Measurements from ENCODE around the gene UBE2Q1. TPM values are rescaled to one million over a fixed set of nuclear protein-coding genes. Genes with fewer than 3 reads are reported as not detected.

The UBE2Q1 gene
- total RNA-seq, 1 experiment from 2014 or later: 62.7 TPM

DNA sequence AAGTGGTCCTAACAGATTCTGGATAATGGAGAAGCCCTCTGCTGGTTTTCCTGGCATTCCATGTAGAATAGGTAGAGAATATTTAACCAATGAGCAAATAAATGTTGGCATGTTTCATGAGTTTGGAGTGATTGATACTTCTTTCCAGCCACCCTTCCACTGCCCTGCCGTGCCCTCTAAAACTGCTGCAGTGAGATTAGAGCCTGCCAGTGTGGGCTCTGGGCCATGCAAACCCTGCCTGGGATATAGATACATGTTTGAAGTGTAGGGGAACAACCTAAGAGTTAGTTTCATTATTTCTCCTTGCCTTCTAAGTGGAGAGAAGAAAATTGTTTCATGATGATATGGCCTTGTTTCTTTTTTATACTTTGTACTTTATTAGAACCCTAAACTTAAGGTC, 10.4 kb downstream of the UBE2Q1 start (continued):
- TF ChIP-seq, protein P1, sequence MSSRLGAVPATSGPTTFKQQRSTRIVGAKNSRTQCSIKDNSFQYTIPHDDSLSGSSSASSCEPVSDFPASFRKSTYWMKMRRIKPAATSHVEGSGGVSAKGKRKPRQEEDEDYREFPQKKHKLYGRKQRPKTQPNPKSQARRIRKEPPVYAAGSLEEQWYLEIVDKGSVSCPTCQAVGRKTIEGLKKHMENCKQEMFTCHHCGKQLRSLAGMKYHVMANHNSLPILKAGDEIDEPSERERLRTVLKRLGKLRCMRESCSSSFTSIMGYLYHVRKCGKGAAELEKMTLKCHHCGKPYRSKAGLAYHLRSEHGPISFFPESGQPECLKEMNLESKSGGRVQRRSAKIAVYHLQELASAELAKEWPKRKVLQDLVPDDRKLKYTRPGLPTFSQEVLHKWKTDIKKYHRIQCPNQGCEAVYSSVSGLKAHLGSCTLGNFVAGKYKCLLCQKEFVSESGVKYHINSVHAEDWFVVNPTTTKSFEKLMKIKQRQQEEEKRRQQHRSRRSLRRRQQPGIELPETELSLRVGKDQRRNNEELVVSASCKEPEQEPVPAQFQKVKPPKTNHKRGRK (CRISPR knock-in tag; IDR thresholded peaks at IDR 0.05; ENCODE audit: borderline replicate concordance): no peak
- no peak for TF ChIP-seq SMAD3 (CRISPR knock-in tag; IDR thresholded peaks at IDR 0.05; ENCODE audit: borderline replicate concordance)
- TF ChIP-seq, protein P2, sequence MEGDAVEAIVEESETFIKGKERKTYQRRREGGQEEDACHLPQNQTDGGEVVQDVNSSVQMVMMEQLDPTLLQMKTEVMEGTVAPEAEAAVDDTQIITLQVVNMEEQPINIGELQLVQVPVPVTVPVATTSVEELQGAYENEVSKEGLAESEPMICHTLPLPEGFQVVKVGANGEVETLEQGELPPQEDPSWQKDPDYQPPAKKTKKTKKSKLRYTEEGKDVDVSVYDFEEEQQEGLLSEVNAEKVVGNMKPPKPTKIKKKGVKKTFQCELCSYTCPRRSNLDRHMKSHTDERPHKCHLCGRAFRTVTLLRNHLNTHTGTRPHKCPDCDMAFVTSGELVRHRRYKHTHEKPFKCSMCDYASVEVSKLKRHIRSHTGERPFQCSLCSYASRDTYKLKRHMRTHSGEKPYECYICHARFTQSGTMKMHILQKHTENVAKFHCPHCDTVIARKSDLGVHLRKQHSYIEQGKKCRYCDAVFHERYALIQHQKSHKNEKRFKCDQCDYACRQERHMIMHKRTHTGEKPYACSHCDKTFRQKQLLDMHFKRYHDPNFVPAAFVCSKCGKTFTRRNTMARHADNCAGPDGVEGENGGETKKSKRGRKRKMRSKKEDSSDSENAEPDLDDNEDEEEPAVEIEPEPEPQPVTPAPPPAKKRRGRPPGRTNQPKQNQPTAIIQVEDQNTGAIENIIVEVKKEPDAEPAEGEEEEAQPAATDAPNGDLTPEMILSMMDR (IDR thresholded peaks at IDR 0.05): no peak
- TF ChIP-seq, protein P3, sequence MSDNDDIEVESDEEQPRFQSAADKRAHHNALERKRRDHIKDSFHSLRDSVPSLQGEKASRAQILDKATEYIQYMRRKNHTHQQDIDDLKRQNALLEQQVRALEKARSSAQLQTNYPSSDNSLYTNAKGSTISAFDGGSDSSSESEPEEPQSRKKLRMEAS (CRISPR knock-in tag; IDR thresholded peaks at IDR 0.05): no peak
- TF ChIP-seq GABPB1 (CRISPR knock-in tag; IDR thresholded peaks at IDR 0.05): no peak
- TF ChIP-seq ZNF317 (CRISPR knock-in tag; IDR thresholded peaks at IDR 0.05; ENCODE audit: borderline replicate concordance, low read depth): no peak
- TF ChIP-seq, protein P4, sequence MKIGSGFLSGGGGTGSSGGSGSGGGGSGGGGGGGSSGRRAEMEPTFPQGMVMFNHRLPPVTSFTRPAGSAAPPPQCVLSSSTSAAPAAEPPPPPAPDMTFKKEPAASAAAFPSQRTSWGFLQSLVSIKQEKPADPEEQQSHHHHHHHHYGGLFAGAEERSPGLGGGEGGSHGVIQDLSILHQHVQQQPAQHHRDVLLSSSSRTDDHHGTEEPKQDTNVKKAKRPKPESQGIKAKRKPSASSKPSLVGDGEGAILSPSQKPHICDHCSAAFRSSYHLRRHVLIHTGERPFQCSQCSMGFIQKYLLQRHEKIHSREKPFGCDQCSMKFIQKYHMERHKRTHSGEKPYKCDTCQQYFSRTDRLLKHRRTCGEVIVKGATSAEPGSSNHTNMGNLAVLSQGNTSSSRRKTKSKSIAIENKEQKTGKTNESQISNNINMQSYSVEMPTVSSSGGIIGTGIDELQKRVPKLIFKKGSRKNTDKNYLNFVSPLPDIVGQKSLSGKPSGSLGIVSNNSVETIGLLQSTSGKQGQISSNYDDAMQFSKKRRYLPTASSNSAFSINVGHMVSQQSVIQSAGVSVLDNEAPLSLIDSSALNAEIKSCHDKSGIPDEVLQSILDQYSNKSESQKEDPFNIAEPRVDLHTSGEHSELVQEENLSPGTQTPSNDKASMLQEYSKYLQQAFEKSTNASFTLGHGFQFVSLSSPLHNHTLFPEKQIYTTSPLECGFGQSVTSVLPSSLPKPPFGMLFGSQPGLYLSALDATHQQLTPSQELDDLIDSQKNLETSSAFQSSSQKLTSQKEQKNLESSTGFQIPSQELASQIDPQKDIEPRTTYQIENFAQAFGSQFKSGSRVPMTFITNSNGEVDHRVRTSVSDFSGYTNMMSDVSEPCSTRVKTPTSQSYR (CRISPR knock-in tag; IDR thresholded peaks at IDR 0.05): no peak
- TF ChIP-seq ATF1 (CRISPR knock-in tag; IDR thresholded peaks at IDR 0.05): no peak

DNA sequence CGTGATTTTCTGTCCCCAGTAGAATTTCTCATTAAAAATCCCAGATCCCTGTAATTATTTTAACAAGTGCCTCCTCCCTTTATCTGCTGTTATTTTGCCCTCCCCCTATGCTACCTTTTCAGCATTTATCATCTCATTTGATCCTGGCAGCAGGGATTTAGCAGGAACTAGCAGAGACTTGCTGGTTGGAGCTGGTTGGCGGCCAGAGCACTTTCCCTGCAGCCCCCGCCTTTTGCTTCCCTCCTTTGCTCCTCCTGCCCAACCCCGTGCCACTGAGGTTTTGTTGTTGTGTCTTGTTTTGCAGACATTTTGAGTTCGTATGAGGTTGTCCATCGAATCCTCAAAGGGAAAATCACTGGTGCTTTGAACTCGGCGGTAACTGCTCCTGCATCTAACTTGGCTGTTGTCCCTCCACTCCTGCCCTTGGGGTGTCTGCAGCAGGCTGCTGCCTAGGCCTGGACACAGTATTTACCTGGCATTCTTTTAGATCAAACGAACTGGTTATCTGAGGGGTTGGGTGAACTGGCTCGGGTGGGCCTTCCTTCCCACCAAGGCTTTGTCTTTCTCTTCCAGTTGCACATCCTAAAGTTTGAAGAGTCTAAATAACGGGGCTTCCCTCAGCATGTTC, 11.2 kb downstream of the UBE2Q1 start:
- no peak overlapping the region; the same call in 1 of the 2 replicates for H3K27ac Mint-ChIP-seq
- H3K27me3 Mint-ChIP-seq (ENCODE audit: low read depth): no peaks in the 10 kb centered on the region
- H3K4me3 Mint-ChIP-seq: no peak overlapping the region
- ChIA-PET CTCF (interaction anchor here (0.6 to 3.0 kb wide), 103 partner anchors 8 to 685 kb away, joined by 3 to 189 read pairs (median 4); partner anchors contain the start of genes ADAM15, CHRNB2, IL6R and KCNN3), POLR2A (interaction anchor here (0.6 to 1.5 kb wide), 3 partner anchors 20 to 67 kb away, joined by 3 to 5 read pairs (median 3); partner anchors contain the start of gene CHRNB2)
- H3K4me1 Mint-ChIP-seq: no peaks in the 10 kb centered on the region; the same call in 1 of the 2 replicates
- TF ChIP-seq TEAD4 (CRISPR knock-in tag; IDR thresholded peaks at IDR 0.05): no peak
- TF ChIP-seq ZNF671 (CRISPR knock-in tag; IDR thresholded peaks at IDR 0.05): no peak
- TF ChIP-seq TEAD1 (CRISPR knock-in tag; IDR thresholded peaks at IDR 0.05): no peak
- TF ChIP-seq, protein P5, sequence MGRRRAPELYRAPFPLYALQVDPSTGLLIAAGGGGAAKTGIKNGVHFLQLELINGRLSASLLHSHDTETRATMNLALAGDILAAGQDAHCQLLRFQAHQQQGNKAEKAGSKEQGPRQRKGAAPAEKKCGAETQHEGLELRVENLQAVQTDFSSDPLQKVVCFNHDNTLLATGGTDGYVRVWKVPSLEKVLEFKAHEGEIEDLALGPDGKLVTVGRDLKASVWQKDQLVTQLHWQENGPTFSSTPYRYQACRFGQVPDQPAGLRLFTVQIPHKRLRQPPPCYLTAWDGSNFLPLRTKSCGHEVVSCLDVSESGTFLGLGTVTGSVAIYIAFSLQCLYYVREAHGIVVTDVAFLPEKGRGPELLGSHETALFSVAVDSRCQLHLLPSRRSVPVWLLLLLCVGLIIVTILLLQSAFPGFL (CRISPR knock-in tag; IDR thresholded peaks at IDR 0.05; ENCODE audit: borderline replicate concordance): no peak
- TF ChIP-seq, protein P6, sequence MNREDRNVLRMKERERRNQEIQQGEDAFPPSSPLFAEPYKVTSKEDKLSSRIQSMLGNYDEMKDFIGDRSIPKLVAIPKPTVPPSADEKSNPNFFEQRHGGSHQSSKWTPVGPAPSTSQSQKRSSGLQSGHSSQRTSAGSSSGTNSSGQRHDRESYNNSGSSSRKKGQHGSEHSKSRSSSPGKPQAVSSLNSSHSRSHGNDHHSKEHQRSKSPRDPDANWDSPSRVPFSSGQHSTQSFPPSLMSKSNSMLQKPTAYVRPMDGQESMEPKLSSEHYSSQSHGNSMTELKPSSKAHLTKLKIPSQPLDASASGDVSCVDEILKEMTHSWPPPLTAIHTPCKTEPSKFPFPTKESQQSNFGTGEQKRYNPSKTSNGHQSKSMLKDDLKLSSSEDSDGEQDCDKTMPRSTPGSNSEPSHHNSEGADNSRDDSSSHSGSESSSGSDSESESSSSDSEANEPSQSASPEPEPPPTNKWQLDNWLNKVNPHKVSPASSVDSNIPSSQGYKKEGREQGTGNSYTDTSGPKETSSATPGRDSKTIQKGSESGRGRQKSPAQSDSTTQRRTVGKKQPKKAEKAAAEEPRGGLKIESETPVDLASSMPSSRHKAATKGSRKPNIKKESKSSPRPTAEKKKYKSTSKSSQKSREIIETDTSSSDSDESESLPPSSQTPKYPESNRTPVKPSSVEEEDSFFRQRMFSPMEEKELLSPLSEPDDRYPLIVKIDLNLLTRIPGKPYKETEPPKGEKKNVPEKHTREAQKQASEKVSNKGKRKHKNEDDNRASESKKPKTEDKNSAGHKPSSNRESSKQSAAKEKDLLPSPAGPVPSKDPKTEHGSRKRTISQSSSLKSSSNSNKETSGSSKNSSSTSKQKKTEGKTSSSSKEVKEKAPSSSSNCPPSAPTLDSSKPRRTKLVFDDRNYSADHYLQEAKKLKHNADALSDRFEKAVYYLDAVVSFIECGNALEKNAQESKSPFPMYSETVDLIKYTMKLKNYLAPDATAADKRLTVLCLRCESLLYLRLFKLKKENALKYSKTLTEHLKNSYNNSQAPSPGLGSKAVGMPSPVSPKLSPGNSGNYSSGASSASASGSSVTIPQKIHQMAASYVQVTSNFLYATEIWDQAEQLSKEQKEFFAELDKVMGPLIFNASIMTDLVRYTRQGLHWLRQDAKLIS (CRISPR knock-in tag; IDR thresholded peaks at IDR 0.05; ENCODE audit: borderline replicate concordance): no peak
- TF ChIP-seq MXD4 (CRISPR knock-in tag; IDR thresholded peaks at IDR 0.05; ENCODE audit: borderline replicate concordance): no peak
- TF ChIP-seq, protein P4 (CRISPR knock-in tag; IDR thresholded peaks at IDR 0.05): no peak
- TF ChIP-seq ZNF219 (CRISPR knock-in tag; IDR thresholded peaks at IDR 0.05; ENCODE audit: borderline replicate concordance): no peak
- no peaks in the 10 kb centered on the region for H3K9me3 Mint-ChIP-seq
- DNase-seq (ENCODE audit: low spot score) (no peak), ATAC-seq (no peak)
- peaks cover 34% of the 10 kb centered on the region for H3K36me3 Mint-ChIP-seq

Data from WTC11 (cell line).